ENCODE results near the gene EPX.

DNA sequence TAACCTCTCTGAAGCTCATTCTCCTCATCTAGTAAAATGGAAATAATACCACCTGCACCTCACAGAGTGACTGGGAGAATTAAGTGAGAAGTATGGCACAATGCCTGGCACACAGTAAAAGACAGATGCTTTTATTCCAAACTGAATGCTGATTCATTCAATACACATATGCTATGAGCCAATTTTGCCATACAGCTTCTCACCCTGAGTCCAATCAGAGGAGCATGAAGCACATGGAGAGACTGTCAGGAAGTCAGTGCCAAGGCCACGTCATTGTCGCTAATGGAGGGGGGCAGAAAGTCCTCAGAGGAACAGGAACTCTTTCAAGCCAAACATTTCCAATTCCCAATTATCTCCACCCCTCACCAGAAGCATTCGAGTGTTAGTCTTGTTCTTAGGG is 14.9 kb downstream of the EPX start:
- TF ChIP-seq, protein P1, sequence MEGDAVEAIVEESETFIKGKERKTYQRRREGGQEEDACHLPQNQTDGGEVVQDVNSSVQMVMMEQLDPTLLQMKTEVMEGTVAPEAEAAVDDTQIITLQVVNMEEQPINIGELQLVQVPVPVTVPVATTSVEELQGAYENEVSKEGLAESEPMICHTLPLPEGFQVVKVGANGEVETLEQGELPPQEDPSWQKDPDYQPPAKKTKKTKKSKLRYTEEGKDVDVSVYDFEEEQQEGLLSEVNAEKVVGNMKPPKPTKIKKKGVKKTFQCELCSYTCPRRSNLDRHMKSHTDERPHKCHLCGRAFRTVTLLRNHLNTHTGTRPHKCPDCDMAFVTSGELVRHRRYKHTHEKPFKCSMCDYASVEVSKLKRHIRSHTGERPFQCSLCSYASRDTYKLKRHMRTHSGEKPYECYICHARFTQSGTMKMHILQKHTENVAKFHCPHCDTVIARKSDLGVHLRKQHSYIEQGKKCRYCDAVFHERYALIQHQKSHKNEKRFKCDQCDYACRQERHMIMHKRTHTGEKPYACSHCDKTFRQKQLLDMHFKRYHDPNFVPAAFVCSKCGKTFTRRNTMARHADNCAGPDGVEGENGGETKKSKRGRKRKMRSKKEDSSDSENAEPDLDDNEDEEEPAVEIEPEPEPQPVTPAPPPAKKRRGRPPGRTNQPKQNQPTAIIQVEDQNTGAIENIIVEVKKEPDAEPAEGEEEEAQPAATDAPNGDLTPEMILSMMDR (IDR thresholded peaks at IDR 0.05): no peak
- TF ChIP-seq POLR2A (IDR thresholded peaks at IDR 0.05): no peak

Data from Peyer's patch (tissue), 4 donors.